Measurements from ENCODE around the gene PRSS2. TPM values are rescaled to one million over a fixed set of nuclear protein-coding genes. Genes with fewer than 3 reads are reported as not detected.
"Not testable (repeated sequence)": the region's sequence is repeated elsewhere in the genome, so short reads cannot be mapped to it uniquely, and the experiment has no call there.

The PRSS2 gene
- not detected for polyA plus RNA-seq (ENCODE audit: insufficient read length)

DNA sequence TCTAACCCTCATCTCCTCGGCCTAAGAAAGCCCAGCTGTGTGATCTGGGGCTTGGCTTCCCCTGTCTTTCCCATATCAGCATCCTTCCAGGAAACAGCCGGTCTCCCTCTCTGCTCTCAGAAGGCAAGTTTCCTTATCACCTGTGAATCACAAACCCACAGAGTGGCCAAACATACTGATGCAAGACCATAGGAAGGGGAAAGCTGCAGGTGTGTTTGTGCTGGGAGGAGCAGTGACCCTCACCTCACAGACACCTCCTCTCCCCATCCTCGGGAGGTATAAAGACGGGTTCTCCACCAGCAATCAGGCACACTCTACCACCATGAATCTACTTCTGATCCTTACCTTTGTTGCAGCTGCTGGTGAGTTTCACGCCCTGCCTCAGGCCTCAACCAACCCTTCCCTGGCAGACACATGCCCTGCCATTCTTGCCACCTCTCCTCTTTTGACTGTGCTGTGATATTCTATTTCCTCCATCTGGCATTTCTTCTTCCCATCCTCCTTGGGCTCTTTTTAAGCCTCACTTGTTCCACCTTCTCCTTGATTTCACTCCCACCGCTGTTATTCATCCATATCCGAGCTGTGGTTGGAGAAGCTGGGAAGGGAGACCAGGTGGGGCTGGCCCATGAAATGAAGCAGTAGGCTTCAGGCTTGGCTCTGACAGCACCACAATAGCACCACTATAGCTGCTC is at the start of gene PRSS2:
Gene PRSS2, plus strand, starts transcription at position 310 of the 692 bp plus-strand sequence. Its CDS starts 13 bp downstream, at position 323.
- no peak for DNase-seq

DNA sequence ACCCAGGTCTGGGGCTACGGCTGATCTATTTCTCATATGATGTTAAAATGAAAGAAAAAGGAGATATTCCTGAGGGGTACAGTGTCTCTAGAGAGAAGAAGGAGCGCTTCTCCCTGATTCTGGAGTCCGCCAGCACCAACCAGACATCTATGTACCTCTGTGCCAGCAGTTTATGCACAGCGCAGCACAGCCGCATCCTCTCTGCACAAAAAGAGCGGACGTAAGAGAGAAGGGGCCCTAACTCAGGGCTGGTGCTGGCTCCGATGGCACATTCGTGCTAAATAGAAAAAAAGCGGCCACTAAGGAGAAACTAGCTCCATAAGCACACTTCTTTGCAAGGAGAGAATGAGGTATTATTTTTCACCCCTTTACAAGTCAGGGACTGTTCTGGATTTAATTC is 49.8 kb upstream of the PRSS2 start:
- DNase-seq, result no peak

DNA sequence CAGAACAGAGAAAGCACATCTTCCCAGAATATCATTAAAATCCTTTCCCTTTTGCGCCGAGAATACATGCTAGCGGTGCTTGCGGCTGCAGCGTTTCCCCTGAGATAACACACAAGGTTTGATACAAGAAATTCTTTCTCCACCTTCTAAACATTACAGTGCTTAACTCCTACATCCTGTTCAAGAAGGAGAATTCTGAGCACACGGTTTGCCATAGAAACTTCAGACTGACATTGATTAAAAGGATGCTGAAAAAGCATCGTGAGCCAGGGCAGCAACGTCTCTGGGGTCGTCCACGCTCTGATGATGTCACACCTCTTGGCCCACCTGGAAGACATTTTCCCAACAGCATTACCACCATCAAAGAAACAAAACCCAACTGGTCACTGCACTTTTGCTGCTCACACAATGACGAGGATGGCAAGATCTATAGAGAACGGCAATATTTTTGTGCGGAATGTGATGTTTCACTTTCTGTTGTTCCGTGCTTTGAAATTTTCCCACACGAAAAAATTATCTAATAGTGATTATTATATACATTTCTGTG is 48.4 kb upstream of the PRSS2 start:
- DNase-seq, result no peak

DNA sequence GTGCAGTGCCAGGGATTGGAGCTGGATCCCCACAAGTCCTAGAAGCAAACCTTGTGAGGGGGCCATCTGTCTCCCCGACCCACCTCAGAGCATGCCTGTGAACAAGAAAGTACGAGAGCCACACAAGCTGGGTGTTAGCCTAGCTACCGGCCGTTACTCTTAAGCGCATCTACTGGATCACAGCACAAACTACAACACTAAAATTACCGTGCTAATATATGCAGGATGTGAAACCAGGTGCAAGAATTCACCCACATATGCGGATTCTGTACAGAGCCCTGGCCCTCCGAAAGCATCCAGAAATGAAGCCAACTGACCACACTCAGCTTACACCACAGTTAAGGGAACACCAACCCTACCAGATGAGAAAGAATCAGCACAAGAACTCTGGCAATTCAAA is 37.5 kb upstream of the PRSS2 start:
- DNase-seq, result no peak

DNA sequence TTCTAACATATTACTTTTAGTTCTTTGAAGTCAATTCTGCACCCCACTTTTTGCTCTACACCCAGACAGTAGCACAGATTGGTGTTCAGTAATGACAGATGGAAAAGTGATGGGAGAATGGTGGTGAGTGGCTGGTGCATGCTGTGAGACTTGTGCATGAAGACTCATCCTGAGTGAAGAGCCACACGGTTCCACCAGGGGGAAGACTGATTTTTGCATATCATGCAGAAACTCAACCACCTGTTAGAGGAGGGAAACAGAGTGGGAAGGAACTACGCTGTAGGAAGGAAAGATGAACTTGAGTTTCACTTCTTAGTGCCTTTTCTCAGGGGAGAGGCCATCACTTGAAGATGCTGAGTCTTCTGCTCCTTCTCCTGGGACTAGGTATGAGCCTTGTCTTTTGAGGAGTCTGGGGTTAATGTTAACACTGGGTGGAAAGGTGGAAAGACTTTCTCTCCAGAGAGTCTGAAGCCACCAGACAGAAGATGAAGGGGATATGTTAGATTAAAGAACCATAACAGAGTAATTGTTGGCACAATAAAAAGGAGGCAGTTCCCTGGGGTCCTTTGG is 30.8 kb upstream of the PRSS2 start:
- DNase-seq, result no peak

DNA sequence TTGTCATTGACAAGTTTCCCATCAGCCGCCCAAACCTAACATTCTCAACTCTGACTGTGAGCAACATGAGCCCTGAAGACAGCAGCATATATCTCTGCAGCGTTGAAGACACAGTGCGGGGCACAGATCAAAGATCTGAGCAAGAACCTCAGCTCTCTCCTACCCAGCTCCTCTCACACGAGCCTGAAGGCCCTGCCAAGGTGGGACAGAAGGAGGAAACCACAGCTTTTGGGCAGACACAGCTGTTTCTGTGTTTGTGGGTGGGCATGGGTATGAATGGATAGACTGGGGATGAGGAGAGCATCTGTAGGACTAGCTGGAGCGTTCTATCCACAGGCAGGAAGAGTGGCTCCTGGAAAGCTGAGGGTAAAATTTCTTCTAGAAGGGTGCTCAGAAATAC is 30.0 kb upstream of the PRSS2 start:
- DNase-seq, result no peak

DNA sequence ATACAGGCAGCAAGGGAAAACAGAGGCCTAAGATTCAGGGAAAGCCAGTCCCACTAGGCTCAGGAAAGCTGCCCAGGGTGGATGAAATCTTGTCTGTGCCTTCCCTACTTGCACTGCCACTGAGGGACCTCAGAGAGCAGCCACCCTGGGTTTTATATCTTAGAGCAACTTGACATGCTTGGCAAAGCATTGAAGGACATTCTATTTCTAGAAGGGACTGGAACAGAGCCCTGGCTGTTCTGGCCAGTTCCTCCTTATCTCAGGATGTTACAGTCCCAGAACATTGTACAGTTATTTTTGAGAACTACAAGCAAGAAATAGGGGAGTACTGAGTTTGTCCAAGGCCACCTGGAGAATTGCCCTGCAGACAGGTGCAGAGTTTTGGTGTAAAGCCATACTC is 28.8 kb upstream of the PRSS2 start:
- DNase-seq, result not testable (repeated sequence)

DNA sequence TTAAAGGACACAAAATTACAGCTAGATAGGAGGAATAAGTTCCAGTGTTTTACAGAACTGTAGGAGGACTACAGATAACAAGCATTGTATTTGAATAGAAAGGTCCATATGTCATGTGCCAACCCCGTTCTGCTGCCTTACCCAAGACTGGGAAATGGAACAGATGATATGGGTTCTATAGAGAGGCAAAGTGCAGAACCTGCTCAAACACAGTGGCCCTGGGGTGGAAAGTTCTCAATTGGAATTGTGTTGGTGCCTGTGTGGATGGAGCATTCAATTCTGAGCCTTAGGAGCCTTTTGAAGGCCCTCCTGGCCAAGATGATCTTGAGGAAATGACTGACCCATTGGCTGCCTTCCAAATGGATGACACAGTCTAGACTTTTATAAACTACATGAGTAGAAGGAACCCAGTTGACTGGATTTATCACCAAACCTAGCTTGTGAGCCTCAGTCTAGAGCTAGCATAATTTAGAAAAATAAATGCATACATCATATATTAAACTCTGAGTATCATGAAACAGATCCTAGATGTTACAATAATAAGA is 25.6 kb upstream of the PRSS2 start:
- DNase-seq, result no peak

DNA sequence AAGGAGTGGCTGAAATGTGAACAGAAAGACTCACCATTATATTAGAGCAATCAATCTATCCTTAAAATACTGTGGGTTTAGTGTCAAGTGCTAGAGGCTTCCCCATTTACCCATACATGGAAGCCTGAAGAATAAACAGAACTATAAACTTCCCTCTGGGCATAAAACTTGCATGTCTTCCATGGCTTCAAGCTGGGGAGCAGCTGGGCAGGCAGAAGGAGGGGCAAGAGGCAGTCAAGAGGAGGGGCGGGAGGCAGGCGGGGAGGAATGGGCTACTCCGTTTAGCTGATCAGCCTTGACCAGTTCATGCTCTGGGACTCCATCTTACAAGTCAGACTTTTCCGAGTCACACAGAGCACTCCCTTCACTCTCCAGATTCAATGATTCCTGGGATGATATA is 25.0 kb upstream of the PRSS2 start:
- no peak for DNase-seq

DNA sequence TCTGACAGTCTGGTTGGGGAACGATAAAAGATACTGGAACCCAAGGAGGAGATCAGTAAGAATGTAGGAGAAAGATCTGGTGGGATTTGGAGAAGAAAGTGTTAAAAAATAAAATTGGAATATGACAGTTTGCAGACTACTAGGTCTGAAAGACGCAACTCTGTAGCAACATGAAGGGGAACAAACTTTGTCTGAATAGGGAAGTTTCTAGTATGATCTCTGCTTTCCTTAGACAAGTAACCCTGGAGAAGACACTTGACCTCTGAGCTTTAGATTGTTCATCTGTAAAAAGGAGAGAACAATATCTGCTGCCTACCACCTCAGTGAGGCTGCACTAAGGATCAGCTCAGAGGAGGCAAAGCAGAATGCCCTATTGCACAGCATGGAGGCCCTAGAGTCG is 24.5 kb upstream of the PRSS2 start:
- no peak for DNase-seq

DNA sequence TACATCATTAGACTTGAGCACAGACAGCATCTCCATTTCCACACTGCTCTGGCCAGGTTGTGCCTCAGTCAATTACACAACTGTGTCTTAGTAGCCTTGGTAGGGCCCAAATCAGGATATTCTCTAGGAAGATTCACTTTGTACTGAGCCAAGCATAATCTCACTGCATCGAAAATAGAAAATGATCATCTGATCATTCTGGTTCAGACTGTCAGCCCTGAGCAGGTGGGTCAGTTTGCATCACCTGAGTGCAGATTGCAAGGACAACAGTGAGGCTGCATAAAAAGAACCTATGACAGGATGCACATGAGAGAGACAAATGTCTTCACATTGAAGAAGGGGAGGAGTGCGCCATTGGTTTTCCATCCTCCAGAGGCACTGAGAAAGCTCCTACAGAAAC is 22.4 kb upstream of the PRSS2 start:
- not testable (repeated sequence) for DNase-seq

DNA sequence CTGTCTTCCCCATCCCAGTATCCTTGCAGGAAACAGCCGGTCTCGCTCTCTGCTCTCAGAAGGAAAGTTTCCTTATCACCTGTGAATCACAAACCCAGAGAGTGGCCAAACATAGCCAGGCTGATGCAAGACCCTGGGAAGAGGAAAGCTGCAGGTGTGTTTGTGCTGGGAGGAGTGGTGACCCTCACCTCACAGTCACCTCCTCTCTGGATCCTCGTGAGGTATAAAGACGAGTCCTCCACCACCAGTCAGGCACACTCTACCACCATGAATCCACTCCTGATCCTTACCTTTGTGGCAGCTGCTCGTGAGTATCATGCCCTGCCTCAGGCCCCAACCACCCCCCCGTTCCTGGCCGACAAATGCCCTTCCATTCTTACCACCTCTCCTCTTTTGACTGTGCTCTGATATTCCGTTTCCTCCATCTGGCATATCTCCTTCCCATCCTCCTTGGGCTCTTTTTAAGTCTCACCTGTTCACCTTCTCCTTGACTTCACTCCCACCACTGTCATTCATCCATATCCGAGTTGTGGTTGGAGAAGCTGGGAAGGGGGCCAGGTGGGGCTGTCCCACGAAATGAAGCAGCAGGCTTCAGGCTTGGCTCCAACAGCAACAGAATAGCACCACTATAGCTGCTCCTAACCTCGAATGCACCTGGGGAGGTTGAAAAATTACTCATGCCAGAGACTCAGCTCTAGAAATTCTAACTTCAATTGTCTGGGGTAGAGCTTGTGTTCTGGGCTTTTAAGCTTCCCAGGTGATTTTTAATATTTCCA is 21.4 kb upstream of the PRSS2 start, which contains the start of gene PRSS1:
Gene PRSS1, plus strand, starts transcription at position 255 of the 776 bp plus-strand sequence. Its CDS starts 13 bp downstream, at position 268.
- DNase-seq, result no peak

DNA sequence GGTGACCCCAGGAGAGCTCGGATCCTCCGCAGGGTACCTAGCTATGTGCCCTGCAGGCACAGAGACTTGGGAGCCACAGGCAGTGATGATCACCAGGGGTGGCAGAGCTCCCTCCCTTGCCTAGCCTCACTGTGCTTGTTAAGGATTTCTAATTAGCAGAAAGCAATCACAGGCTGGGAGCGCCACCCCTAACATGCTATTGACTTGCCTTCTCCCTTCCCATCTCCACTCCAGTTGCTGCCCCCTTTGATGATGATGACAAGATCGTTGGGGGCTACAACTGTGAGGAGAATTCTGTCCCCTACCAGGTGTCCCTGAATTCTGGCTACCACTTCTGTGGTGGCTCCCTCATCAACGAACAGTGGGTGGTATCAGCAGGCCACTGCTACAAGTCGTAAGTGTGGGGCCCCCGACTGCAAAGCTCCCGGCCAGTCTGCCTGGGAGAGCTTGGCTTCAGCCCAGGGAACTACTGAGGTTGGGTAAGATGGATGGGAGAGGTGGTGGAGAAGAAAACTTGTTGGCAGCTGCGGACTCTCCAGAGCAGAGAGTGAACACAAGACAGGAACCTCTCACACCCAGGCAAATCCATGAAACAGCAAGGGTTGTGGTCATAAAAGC is 20.3 kb upstream of the PRSS2 start:
- no peak for DNase-seq

DNA sequence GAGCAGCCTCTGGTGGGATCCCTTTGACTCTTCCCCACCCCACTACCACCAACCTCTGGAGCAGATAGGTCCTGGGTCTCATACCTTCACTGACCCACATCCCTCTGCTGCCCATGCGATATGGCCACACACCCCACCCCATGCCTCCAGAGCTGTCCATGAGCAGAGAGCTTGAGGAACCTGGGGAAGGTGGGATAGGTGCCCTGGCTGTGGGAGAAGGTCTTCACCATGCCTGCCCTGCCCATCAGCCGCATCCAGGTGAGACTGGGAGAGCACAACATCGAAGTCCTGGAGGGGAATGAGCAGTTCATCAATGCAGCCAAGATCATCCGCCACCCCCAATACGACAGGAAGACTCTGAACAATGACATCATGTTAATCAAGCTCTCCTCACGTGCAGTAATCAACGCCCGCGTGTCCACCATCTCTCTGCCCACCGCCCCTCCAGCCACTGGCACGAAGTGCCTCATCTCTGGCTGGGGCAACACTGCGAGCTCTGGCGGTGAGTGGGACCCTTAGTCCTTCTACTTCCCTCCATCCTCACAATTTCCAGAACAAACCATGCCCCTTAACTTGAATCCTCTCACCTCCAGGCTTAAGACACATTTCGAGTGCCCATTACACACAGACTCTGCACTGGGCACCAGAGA is 19.1 kb upstream of the PRSS2 start:
- DNase-seq, result not testable (repeated sequence)

DNA sequence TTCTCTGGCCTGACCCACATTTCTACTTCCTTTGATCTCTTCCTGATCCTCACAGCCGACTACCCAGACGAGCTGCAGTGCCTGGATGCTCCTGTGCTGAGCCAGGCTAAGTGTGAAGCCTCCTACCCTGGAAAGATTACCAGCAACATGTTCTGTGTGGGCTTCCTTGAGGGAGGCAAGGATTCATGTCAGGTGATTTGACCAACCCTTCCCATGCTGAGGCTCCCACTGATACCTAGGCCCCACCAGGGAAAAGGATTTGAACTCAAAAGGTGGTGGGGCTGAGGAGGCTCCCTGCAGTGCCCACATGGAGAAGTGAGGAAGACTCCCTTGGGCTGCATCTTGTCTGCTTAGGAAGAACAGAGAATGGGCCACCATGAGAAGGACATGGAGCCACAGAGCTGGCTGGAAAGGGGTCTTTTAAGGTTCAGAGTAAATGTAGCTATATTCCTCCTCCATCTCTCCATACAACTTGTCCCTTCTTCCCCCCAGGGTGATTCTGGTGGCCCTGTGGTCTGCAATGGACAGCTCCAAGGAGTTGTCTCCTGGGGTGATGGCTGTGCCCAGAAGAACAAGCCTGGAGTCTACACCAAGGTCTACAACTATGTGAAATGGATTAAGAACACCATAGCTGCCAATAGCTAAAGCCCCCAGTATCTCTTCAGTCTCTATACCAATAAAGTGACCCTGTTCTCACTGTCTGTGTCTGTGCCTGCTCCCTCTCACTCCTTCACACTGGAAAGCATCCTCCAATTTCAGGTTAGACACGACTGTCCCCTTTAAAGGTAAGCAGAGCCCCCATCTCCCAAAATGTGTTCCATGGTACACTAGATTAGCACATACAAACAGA is 18.2 kb upstream of the PRSS2 start:
- no peak for DNase-seq

DNA sequence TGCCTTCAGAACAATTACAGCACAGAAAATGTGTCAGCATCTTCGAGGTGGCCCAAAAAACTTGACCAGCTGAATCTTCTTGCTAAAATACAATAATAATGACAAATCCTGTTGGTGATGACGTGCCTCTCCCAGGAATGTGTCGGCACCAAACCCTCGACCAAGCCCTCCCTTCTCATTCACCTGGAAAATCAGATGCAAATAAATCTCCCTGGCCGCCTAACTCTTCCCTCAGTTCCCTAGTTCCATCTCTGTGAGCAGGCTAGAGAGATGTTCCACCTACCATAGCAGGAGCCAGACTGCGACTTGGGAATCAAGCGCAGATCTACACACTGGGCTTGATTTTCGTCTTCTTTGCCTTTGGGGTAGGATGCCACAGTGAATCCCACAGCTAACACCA is 17.4 kb upstream of the PRSS2 start:
- DNase-seq, result no peak

DNA sequence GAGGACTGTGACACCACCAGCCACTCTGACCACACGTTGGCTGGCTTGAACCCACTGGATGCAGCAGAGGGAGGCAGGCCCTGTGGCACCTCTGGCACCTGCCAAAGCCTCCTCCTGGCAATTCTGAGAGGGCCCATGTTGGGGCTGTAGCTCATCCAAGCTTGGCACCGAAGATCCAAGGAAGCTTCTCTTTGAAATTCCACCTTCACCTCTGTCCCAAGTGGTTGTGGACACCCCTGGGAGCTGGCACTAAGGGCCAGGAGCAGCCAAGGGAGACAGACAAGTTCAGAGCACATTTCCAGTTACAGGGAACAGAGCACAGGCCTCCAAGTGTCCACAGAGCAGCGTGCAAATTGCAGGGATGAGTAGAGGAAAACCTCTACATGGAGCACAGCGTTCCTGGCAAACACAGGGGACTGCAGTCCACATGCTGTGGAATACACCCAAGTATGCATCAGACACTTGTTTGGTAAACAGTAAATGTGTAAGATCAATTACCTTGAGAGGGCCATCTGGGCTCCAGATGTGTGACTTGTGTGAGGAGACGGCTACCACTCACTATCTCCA is 16.8 kb upstream of the PRSS2 start:
- DNase-seq, result not testable (repeated sequence)

DNA sequence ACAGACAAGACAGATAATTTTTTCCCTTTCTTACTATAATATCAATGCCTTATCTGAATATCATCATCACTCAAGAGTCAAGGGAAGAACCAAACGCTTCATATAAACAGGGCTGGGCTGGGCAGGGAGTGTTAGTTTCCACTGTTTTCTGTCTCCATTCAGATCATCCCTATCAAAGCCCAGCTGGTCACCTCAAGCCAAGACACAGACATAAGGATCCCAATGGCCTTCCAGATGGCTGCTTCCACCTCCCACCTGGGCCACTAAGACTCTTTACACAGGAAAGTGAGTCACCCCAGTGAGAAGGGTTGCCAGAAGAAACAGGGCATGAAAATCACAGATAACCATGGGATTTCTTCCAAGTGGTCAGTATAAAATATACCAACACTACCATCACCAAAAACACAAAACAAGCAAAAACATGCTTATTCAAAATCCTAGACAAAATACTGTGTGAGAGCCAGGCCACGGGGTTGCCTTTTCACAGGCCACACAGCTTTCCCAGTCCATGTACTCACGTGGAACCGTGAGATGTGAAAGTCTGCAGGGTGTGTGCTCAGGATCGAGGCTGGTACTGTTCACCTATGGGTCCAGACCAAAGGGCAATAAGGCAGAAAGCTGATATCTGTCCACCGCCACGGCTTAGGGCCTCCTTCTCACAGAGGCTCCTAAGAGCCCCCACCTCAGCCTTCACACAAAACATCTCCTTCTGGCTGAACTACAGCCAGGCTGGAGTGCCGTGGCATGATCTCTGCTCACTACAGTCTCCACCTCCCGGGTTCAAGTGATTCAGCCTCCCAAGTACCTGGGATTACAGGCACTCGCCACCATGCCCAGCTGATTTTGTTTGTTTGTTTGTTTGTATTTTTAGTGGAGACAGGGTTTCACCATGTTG is 15.8 kb upstream of the PRSS2 start:
- DNase-seq, result no peak

DNA sequence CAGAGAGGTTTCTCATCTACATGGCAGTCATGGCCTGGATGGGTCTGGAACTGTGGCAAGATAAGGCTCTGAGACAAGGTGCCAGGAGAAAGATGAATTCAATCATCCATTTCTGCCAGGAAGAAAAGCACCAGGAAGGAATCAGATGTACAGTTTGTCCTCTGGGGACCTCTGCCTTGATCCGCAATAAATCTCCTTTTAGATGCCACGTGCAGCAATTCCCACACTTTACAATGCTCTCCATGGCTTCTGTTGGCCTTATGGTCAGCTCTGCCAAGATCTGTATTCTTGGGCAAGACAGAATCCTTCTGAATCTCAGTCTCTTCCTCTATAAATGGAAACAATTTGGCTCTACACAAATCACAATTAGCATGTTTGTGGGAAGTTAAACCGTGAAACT is 12.5 kb upstream of the PRSS2 start:
- DNase-seq, result not testable (repeated sequence)

DNA sequence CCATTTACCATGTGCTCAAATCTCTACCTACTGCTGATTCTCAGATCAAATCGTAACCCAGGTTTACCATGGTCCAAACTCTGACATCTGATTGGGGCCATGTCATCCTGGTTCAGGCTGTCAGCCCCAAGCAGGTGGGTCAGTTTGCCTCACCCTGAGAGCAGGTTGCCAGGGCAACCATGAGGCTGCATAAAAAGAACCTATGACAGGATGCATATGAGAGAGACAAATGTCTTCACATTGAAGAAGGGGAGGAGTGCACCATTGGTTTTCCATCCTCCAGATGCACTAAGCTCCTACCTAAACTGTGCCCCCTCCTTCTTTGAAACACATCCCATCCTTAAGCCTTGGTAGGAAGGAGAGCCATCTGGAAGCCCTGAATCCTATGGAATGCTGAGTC is 11.3 kb upstream of the PRSS2 start:
- no peak for DNase-seq

Measured in hindlimb muscle (tissue), 1 donor.